Activated CD8-positive, alpha-beta memory T cell treated with anti-CD3 and anti-CD28 coated beads for 4 hours (primary cell): ENCODE data around the gene UBL3.

ENCODE experiments used
- DNase-seq, 2 donors: peaks; one replicate each; pipeline ENCODE4 v3.0.0-alpha.2; 2020; ENCODE audit warnings: low read depth in 2 of 2

The UBL3 gene

GRCh38 chr13:29857085-29857484 lies 6.7 kb upstream of the UBL3 start:
- no peak for DNase-seq

DNA sequence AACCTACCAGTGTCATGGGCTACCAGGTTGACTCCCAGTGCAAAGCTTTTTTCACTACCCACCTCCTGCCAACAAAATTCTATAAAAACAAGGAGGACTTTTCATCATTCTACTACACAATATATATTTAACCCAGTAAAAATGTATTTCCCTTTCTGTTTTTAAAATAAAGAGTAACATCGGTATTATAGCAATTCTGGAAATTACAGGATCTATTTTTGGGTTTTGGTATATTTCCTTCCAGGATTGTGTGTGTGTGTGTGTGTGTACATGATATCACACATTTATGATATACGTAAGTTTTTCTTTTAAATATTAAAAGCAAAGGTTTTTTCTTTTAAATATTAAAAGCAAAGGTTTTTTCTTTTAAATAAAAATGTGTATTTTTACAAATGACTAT lies 6.0 kb upstream of the UBL3 start:
- no peak for DNase-seq

- no peak for DNase-seq
Measured at GRCh38 chr13:29855784-29856183, 5.4 kb upstream of the UBL3 start.

GRCh38 chr13:29855009-29855408 lies 4.6 kb upstream of the UBL3 start:
- DNase-seq, result no peak

GRCh38 chr13:29853131-29853530 lies 2.7 kb upstream of the UBL3 start:
- no peak for DNase-seq

- no peak for DNase-seq
Measured at GRCh38 chr13:29852472-29853054, 2.1 kb upstream of the UBL3 start.

DNA sequence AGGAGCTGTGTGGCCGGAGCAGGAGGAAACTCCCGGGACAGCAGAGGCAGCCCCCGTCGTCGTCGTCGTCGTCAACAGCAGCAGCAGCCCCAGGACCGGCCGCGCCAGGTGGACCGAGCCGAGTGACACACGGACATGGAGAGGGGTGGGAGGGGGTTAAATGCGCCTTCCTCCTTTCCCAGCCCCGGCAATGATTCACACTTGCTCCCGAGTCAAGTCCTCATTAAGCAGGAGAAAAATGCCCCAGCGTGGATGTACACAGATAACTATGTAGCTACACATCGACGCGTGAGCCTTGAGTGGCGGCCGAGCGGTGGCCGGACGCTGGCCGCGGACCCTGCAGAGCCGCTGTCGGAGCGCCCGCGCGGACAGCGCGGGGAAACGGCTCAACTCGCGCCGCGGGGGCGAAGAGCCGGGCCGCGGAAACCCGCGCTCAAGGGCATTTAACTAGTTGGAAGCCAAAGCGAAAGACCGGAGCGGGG lies 645 bp downstream of the UBL3 start:
- no peak for DNase-seq

DNA sequence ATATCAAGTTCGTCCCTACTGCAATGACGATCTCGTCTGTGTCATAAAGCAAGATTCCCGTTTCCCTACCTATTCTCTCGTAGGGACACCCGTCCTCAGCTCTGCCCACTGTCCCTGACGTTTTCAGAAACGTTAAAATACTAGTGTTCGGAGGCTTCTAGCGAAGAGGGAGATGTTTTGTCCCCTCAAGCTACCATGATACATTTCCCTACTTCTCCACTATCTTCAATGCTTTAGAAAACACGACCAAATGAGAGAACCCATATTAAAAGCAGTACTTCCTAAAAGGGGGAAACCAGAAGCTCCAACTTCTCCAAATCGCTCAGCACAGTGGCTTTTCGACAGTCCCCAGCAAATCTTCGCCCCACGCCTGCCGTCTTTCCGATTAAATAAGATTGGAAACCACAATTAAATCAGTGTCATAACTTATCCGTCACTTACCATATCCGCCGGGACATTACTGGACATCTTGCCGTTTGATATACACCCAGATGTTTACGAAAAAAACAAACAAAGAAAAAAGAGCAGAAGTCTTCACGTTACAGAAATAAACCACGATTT lies 1.3 kb downstream of the UBL3 start:
- DNase-seq, result no peak

DNA sequence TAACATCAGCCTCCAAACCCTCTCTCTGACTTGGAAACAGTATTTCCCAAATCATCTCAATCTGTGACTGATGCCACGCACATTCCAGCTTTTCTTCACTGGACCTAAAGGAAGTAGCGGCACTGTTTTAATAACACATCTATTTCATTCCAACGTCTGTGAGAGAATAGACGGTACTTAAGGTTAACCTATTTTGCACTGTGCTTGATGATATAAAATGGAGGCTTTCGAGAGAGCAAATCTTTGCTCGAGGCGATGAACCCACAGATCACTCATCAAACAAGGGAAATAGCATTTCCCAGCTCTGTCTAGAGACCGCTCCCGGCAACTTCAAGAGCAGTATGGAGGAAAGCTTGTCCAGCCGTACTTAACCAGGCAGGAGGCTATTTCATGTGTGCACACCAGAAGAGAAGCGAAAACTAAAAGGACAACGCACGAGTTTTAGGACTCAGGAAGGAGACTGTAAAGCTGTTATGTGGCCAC lies 2.9 kb downstream of the UBL3 start:
- no peak for DNase-seq

DNA sequence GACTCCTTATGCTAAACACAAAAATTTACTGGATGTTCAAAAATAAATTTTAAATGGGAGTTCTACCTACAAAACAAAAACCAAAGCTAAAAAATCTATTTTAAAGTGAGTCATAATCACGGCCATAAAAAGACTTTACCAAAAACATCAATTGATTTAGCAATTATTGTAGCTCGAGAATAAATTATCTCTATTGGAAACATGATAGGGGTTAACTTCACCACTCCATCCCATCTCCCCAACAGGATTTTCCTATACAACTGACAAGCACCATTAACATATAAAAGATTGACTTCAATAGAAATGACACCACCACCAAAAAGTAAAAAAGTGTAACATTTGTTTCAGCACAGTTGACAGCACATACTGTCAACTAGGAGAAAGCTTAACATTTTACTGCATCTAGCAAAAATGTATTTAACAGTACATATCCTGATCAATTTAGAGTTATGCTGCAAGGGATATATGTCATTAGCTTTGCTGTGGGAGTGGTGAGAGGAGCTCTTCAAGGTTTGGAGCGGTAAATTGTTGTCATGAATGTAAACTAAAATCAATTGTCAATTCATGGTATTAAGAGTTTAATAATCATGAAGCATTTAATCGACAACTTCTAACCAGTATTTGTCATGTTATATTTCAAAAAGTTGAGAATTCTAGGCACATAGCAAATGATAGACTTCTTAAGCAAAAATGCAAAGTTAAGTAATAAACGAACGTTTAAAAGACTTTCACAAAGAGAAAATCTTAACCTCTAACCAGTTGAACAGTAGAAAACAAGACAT lies 3.8 kb downstream of the UBL3 start:
- DNase-seq, result no peak

GRCh38 chr13:29845440-29846056 lies 4.9 kb downstream of the UBL3 start:
- no peak for DNase-seq

- DNase-seq, result no peak
Measured at GRCh38 chr13:29844441-29844840, 6.0 kb downstream of the UBL3 start.

GRCh38 chr13:29840585-29840984 lies 9.8 kb downstream of the UBL3 start:
- DNase-seq, result no peak

GRCh38 chr13:29835280-29836061 lies 14.9 kb downstream of the UBL3 start:
- DNase-seq, result no peak

- DNase-seq, result no peak
Measured at GRCh38 chr13:29832761-29833298, 17.6 kb downstream of the UBL3 start.

DNA sequence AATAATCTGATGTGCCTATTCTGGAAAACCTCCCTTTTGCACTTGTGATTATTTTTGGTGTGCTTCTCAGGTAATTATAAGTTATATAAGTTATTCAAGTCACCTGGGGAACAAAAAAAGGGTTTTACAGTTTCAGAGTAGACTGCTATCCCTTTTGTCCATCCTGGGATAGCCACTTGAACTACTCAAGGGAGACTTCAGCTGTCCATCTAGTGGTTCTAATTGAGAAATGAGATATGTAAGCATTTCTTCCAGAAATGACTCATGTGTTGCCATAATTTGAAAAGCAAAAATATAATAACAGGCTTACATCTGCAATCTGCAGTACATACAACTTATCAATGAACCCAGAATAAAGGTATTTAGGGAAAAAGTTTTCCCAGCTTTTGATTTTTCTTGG lies 20.4 kb downstream of the UBL3 start:
- DNase-seq, result no peak

GRCh38 chr13:29819143-29819542 lies 31.3 kb downstream of the UBL3 start:
- DNase-seq, result no peak

GRCh38 chr13:29817604-29818378 lies 32.6 kb downstream of the UBL3 start:
- no peak for DNase-seq

GRCh38 chr13:29816715-29817114 lies 33.7 kb downstream of the UBL3 start:
- no peak for DNase-seq

- DNase-seq, result no peak
Measured at GRCh38 chr13:29815336-29815735, 35.1 kb downstream of the UBL3 start.

DNA sequence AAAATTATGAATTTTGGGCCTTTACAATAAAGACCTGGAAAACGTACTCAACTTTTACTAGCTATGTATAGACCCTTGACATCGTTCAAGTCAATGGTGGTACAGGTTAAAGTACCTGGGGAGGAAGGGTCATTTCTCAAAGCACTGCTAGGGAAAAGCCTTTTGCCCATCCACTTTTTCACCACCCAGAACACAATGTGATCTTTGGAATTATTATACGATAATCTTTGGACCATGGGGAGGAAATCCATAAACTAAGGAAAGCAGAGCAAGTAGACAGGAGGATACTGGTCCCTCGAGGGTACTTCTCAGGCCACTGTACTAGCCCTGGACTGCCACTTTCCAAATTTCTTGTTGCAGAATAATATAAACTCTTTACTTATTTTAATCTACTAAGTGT lies 39.5 kb downstream of the UBL3 start:
- DNase-seq, result no peak
